ENCODE measurements around the gene SDF4. TPM values are rescaled to one million over a fixed set of nuclear protein-coding genes. Genes with fewer than 3 reads are reported as not detected.
"Not testable (repeated sequence)": the region's sequence is repeated elsewhere in the genome, so short reads cannot be mapped to it uniquely, and the experiment has no call there.

SDF4 gene
- total RNA-seq, 2 donors from 2014 or later: 85.9 to 95.6 TPM

DNA sequence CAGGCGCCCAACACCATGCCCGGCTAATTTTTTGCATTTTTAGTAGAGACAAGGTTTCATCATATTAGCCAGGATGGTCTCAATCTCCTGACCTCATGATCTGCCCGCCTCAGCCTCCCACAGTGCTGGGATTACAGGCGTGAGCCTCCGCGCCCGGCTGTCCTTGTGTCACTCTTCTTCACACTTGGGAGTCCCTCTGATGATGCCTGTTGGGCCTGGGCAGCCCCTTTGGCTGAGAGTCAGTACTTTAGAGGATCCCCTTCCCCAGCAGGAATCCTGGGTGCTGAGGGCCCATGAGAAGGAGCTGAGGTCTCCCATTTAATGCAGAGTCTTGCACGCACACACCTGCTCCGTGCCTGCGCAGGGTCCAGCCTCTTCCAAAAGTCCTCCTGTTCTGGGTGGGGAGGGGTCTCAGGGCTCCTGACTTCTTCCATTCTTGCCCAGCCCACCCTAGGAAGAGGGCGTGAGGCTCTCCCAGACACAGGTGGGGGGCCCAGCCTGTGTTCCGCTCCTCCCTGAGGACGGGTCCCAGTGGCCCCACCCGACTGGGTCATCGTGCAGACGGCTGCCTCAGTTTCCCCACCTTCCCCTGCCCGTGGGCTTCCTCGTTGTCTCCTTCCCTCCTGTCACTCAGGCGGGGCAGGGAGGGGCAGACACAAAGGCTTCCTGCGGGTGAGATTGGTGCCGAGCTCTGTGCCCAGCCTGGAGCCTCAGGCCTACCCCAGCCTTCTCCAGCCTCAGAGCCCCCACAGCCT lies 54.2 kb downstream of the SDF4 start:
- H3K9ac ChIP-seq (ENCODE audit: extremely low read depth, low read length, poor library complexity, severe bottlenecking): no peak overlapping the region
- Mint-ChIP-seq H3K27ac (no peak overlapping the region), H3K4me3 (no peak overlapping the region), H3K27me3 (ENCODE audit: insufficient read depth) (peaks cover 14% of the 10 kb centered on the region), H3K36me3 (ENCODE audit: low read depth) (peaks cover 4% of the 10 kb centered on the region), H3K9me3 (peaks cover 11% of the 10 kb centered on the region), H3K4me1 (peaks cover 2% of the 10 kb centered on the region)
- no peaks in the 10 kb centered on the region for H3K36me3 ChIP-seq (ENCODE audit: control insufficient read depth, insufficient read depth, low read length)
- TF ChIP-seq, protein P1, sequence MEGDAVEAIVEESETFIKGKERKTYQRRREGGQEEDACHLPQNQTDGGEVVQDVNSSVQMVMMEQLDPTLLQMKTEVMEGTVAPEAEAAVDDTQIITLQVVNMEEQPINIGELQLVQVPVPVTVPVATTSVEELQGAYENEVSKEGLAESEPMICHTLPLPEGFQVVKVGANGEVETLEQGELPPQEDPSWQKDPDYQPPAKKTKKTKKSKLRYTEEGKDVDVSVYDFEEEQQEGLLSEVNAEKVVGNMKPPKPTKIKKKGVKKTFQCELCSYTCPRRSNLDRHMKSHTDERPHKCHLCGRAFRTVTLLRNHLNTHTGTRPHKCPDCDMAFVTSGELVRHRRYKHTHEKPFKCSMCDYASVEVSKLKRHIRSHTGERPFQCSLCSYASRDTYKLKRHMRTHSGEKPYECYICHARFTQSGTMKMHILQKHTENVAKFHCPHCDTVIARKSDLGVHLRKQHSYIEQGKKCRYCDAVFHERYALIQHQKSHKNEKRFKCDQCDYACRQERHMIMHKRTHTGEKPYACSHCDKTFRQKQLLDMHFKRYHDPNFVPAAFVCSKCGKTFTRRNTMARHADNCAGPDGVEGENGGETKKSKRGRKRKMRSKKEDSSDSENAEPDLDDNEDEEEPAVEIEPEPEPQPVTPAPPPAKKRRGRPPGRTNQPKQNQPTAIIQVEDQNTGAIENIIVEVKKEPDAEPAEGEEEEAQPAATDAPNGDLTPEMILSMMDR (conservative IDR thresholded peaks at IDR 0.05): no peak
- WGBS, 2 experiments (ENCODE audit: insufficient coverage in 1 of 2, insufficient read length in 1 of 2): 92 to 93% methylated on average over 9 to 21 of the region's 21 CpGs
- no peaks in the 10 kb centered on the region for H3K9me3 ChIP-seq (ENCODE audit: control insufficient read depth, low read length)
- H3K4me3 ChIP-seq (ENCODE audit: low read length): no peak overlapping the region
- H3K27ac ChIP-seq (ENCODE audit: low read depth, low read length): no peak overlapping the region
- no peaks in the 10 kb centered on the region for H3K4me1 ChIP-seq (ENCODE audit: control insufficient read depth, insufficient read depth, low read length)
- H3K27me3 ChIP-seq (ENCODE audit: control insufficient read depth, insufficient read depth, low read length, poor library complexity, severe bottlenecking): peaks cover 10% of the 10 kb centered on the region
- peak; percentile 37 for DNase-seq

DNA sequence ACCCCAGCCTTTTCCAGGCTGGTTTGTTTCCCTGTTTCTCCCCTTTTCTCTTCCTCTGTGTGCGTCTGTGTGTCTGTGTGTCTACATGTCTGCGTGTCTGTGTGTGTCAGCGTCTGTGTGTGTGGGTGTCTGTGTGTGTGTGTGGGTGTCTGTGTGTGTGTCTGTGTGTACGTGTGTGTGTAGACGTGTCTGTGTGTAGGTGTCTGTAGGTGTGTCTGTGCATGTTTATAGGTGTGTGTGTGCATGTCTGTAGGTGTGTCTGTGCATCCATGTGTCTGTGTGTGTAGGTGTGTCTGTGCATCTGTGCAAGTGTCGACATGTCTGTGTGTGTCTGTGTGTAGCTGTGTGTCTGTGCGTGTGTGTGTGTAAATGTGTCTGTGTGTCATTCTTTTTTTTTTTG lies 54.9 kb downstream of the SDF4 start:
- Mint-ChIP-seq H3K4me3 (no peak overlapping the region), H3K27me3 (ENCODE audit: insufficient read depth) (peaks cover 14% of the 10 kb centered on the region), H3K27ac (no peak overlapping the region), H3K4me1 (peaks cover 2% of the 10 kb centered on the region), H3K36me3 (ENCODE audit: low read depth) (peaks cover 4% of the 10 kb centered on the region), H3K9me3 (peaks cover 11% of the 10 kb centered on the region)
- Histone ChIP-seq H3K27ac (ENCODE audit: low read depth, low read length) (no peak overlapping the region), H3K4me3 (ENCODE audit: low read length) (no peak overlapping the region), H3K4me1 (ENCODE audit: control insufficient read depth, insufficient read depth, low read length) (no peaks in the 10 kb centered on the region), H3K27me3 (ENCODE audit: control insufficient read depth, insufficient read depth, low read length, poor library complexity, severe bottlenecking) (peaks cover 10% of the 10 kb centered on the region), H3K9ac (ENCODE audit: extremely low read depth, low read length, poor library complexity, severe bottlenecking) (no peak overlapping the region), H3K36me3 (ENCODE audit: control insufficient read depth, insufficient read depth, low read length) (no peaks in the 10 kb centered on the region), H3K9me3 (ENCODE audit: control insufficient read depth, low read length) (no peaks in the 10 kb centered on the region)
- 95 to 100% methylated on average over 3 to 7 of the region's 7 CpGs for WGBS, 2 experiments (ENCODE audit: insufficient coverage in 1 of 2, insufficient read length in 1 of 2)
- no peak for DNase-seq
- TF ChIP-seq, protein P1 (conservative IDR thresholded peaks at IDR 0.05): no peak

DNA sequence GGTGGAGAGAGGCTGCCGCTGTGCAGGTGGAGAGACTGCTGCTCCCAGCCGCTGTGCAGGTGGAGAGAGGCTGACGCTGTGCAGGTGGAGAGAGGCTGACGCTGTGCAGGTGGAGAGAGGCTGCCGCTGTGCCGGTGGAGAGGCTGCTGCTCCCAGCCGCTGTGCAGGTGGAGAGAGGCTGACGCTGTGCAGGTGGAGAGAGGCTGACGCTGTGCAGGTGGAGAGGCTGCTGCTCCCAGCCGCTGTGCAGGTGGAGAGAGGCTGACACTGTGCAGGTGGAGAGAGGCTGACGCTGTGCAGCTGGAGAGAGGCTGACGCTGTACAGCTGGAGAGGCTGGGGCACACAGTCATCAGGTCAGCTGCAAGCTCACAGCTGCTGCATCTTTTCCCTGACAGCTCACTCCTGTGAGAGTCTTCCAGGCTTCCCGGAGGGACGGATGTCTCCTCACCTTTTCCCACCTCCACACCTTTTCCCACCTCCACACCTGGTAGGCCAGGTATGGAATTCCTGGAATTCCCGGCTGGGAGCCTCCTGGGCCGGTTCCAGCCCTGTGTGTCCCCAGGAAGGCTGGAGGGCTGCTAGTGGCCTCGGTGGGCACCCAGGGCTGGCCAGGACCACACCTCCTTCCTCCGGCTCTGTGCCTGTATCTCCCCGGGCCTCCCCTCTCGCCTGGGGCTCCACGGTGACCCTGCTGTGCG lies 55.6 kb downstream of the SDF4 start:
- H3K4me3 Mint-ChIP-seq; H3K36me3 Mint-ChIP-seq (ENCODE audit: low read depth); H3K27ac Mint-ChIP-seq; H3K9me3 ChIP-seq (ENCODE audit: control insufficient read depth, low read length); H3K9ac ChIP-seq (ENCODE audit: extremely low read depth, low read length, poor library complexity, severe bottlenecking); H3K36me3 ChIP-seq (ENCODE audit: control insufficient read depth, insufficient read depth, low read length); H3K4me3 ChIP-seq (ENCODE audit: low read length); H3K4me1 ChIP-seq (ENCODE audit: control insufficient read depth, insufficient read depth, low read length); H3K27ac ChIP-seq (ENCODE audit: low read depth, low read length); H3K4me1 Mint-ChIP-seq: not testable (repeated sequence)
- DNase-seq: peak; percentile 92
- 66 to 79% methylated on average over 7 to 22 of the region's 22 CpGs for WGBS, 2 experiments (ENCODE audit: insufficient coverage in 1 of 2, insufficient read length in 1 of 2)
- H3K27me3 ChIP-seq (ENCODE audit: control insufficient read depth, insufficient read depth, low read length, poor library complexity, severe bottlenecking): peaks cover 10% of the 10 kb centered on the region
- H3K9me3 Mint-ChIP-seq: peaks cover 11% of the 10 kb centered on the region
- peaks cover 14% of the 10 kb centered on the region for H3K27me3 Mint-ChIP-seq (ENCODE audit: insufficient read depth)

All from endodermal cell (in vitro differentiated cells).